Spleen (tissue), 7 donors: ENCODE results near the gene USH2A.

Experiments
- CTCF ChIP-seq, 11 experiments: fragments of 200-600 bp in 7 of 11; fragments of 450-650 bp in 4 of 11; sonication (generic) in 4 of 11; IDR thresholded peaks in 8 of 11; conservative IDR thresholded peaks in 3 of 11; 1 replicate in 7 of 11; 2 replicates in 4 of 11; pipeline versions ENCODE4 v1.4.0 to v1.8.0; 2016 to 2021; ENCODE audit warnings: antibody characterized with exemption in 11 of 11, inconsistent platforms in 4 of 11, mild to moderate bottlenecking in 1 of 11
- POLR2A ChIP-seq, 3 donors: fragments of 450-650 bp; IDR thresholded peaks; one replicate each; pipeline ENCODE4 v1.5.1; 2017; ENCODE audit warnings: antibody characterized with exemption in 3 of 3, mild to moderate bottlenecking in 1 of 3
- POLR2AphosphoS5 ChIP-seq, 3 donors: sonication (generic); formaldehyde crosslinking; IDR thresholded peaks; one replicate each; pipeline ENCODE4 v1.5.1; 2017; ENCODE audit warnings: antibody characterized with exemption in 3 of 3
- donor health status: DM: no; HTN: no; CAD: no; lungs with moderate emphysema.
- donor health status: DM: no; HTN: no; CAD: no.
- donor health status: DM: no; HTN: no; CAD: no.

- TF ChIP-seq POLR2AphosphoS5 (IDR thresholded peaks at IDR 0.05) (no peak), CTCF (IDR thresholded peaks at IDR 0.05 in 8 of 11, conservative IDR thresholded peaks at IDR 0.05 in 3 of 11) (no peak), POLR2A (IDR thresholded peaks at IDR 0.05) (no peak)
Observed at GRCh38 chr1:215728169-215728568, 695.1 kb downstream of the USH2A start.
